PC-3 (cell line): ENCODE data around the gene MMP3.

Experiments
- CTCF ChIP-seq: fragments of 300-600 bp; sonication (generic); conservative IDR thresholded peaks from 2 replicates; pipeline ENCODE4 v1.5.1; 2017; ENCODE audit warnings: antibody characterized with exemption, low read depth, mild to moderate bottlenecking, low read length
- EZH2 ChIP-seq: fragments of 300-600 bp; sonication (generic); IDR thresholded peaks from one replicate; pipeline ENCODE4 v1.6.1; 2017; ENCODE audit warnings: antibody characterized with exemption, mild to moderate bottlenecking, low read length; ENCODE audit not compliant: unreplicated experiment

- TF ChIP-seq CTCF, result no peak
- TF ChIP-seq EZH2, result no peak
Observed at GRCh38 chr11:102829316-102830000, 14.0 kb downstream of the MMP3 start.
